ENCODE measurements around the gene USE1.

Gene USE1

GRCh38 chr19:17205237-17206140 lies 9.7 kb upstream of the USE1 start:
- no peak for DNase-seq

- no peak for DNase-seq
Observed at GRCh38 chr19:17206736-17207581, 8.2 kb upstream of the USE1 start.

- peak; percentile 44 for DNase-seq
Observed at GRCh38 chr19:17209126-17210036, 5.8 kb upstream of the USE1 start.

GRCh38 chr19:17210296-17210695 lies 4.9 kb upstream of the USE1 start:
- DNase-seq = no peak

- no peak for DNase-seq
Observed at GRCh38 chr19:17211547-17212446, 3.4 kb upstream of the USE1 start.

GRCh38 chr19:17213334-17213733 lies 1.8 kb upstream of the USE1 start:
- no peak for DNase-seq

- no peak for DNase-seq
Observed at GRCh38 chr19:17214508-17215126, 540 bp upstream of the USE1 start.

- DNase-seq = no peak
Observed at GRCh38 chr19:17216058-17216670, 1.0 kb downstream of the USE1 start.

- DNase-seq = no peak
Observed at GRCh38 chr19:17219286-17219685, 4.1 kb downstream of the USE1 start.

GRCh38 chr19:17220207-17220758 lies 5.1 kb downstream of the USE1 start:
- DNase-seq = peak; percentile 63

GRCh38 chr19:17225053-17225452 lies 9.9 kb downstream of the USE1 start:
- no peak for DNase-seq

GRCh38 chr19:17226002-17226933 lies 11.1 kb downstream of the USE1 start, which contains the start of gene OCEL1:
Gene OCEL1, plus strand, starts transcription at chr19:17226226. Its CDS starts 22 bp downstream, at chr19:17226248.
- peak; percentile 96 for DNase-seq

- DNase-seq = no peak
Observed at GRCh38 chr19:17227798-17228367, 12.7 kb downstream of the USE1 start.

GRCh38 chr19:17229890-17230289 lies 14.7 kb downstream of the USE1 start:
- no peak for DNase-seq

GRCh38 chr19:17232258-17232657 lies 17.1 kb downstream of the USE1 start:
- no peak for DNase-seq

GRCh38 chr19:17234911-17235299 lies 19.7 kb downstream of the USE1 start:
- DNase-seq = peak; percentile 38

- DNase-seq = peak; percentile 61
Observed at GRCh38 chr19:17235300-17235970, 20.3 kb downstream of the USE1 start.
